Globus pallidus (tissue), 1 donor: ENCODE measurements around the gene CKAP5.
"Not testable (repeated sequence)": the region's sequence is repeated elsewhere in the genome, so short reads cannot be mapped to it uniquely, and the experiment has no call there.

ENCODE experiments used
- DNase-seq: peaks from one replicate; pipeline ENCODE4 v3.0.0-alpha.2; 2015; ENCODE audit warnings: low spot score

The CKAP5 gene

GRCh38 chr11:46726206-46726862 is 119.7 kb downstream of the CKAP5 start:
- no peak for DNase-seq

- no peak for DNase-seq
These were observed 120.5 kb downstream of the CKAP5 start for GRCh38 chr11:46725338-46726205.

- no peak for DNase-seq
These were observed 122.0 kb downstream of the CKAP5 start for GRCh38 chr11:46724088-46724487.

DNA sequence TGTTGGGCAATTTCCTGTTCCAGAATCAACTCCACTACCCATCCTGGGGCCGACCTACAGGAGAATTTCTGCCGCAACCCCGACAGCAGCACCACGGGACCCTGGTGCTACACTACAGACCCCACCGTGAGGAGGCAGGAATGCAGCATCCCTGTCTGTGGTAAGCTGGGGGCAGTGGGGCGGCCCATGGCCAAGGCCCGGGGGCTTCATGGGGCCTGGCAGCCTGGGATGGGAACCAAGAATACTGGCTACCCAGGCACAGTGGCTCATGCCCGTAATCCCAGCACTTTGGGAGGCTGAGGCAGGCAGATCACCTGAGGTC is 122.8 kb downstream of the CKAP5 start:
- DNase-seq: no peak

GRCh38 chr11:46722566-46723358 is 123.3 kb downstream of the CKAP5 start:
- no peak for DNase-seq

DNA sequence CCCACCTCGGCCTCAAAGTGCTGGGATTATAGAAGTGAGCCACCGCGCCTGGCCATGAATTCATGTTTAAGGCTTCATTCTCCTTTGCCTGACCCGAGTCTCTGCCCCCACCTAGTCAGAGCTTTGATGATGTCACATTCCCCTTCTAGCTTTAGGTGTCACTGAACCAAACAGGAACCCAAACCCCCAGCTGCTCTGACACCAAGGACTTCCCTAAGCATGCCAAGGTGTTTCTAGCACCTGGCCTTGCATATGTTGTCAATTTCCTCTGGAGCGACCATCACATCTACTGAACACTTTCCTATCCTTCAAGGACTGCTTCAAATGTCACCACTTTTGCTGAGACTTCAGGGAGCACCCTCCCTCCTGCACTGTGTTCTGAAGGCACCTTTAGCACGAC is 124.8 kb downstream of the CKAP5 start:
- no peak for DNase-seq

GRCh38 chr11:46719543-46720218 is 126.4 kb downstream of the CKAP5 start:
- DNase-seq: no peak

- DNase-seq: no peak
These were observed 127.0 kb downstream of the CKAP5 start, which contains the start of gene F2 for GRCh38 chr11:46719048-46719542. Gene F2 (plus strand): TSS chr11:46719213. CDS start chr11:46719236, 23 bp downstream.

DNA sequence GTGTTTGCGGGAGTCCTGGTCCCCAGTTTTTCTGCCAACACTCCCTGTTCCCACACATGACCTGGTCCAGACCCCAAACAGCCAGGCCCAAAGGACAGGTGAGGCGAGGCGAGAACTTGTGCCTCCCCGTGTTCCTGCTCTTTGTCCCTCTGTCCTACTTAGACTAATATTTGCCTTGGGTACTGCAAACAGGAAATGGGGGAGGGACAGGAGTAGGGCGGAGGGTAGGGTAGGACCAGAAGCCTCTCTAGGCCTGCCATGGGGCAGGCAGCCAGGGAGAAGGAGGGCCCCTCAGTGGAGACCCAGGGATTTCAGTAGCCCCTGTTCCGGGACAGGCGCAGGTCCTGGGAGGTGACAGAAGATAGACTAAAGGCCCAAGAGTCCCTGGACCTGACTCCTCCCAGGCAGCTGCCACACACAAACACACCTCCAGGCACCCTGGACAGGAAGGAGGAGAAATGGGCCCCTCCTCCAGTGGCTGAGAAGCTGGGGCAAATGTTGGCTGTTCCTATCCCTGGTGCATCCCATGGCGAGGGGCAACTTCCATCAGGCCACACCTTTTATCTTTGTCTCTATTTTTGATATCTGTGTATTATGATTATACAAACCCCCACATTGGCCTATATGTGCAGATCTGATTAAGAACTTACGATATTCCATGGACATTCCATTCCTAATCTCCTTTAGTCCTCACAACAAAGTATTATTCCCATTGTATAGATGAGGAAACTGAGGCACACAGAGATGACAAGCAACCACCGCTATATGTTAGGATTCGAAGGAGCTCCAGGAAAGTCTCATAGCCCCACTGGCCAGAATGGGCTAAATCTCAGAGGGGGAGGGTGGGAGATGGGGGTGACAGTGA is 127.7 kb downstream of the CKAP5 start:
- no peak for DNase-seq

DNA sequence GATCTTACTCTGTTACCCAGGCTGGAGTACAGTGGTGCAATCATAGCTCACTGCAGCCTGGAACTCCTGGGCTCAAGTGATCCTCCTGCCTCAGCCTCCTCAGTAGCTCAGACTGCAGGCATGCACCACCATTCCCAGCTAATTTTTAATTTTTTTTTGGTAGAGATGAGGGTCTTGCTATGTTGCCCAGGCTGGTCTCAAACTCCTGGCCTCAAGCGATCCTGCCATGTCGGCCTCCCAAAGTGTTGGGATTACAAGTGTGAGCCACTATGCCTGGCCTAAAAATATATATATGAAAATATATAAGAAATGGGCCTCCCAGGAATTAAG is 128.3 kb downstream of the CKAP5 start:
- not testable (repeated sequence) for DNase-seq

- no peak for DNase-seq
These were observed 133.1 kb downstream of the CKAP5 start for GRCh38 chr11:46712874-46713576.

GRCh38 chr11:46711303-46711702 is 134.8 kb downstream of the CKAP5 start:
- DNase-seq: no peak

GRCh38 chr11:46710821-46711269 is 135.2 kb downstream of the CKAP5 start:
- DNase-seq: no peak

GRCh38 chr11:46709351-46709750 is 136.7 kb downstream of the CKAP5 start:
- DNase-seq: not testable (repeated sequence)

- DNase-seq: no peak
These were observed 139.2 kb downstream of the CKAP5 start for GRCh38 chr11:46706886-46707285.

GRCh38 chr11:46705070-46705688 is 140.9 kb downstream of the CKAP5 start:
- DNase-seq: no peak

DNA sequence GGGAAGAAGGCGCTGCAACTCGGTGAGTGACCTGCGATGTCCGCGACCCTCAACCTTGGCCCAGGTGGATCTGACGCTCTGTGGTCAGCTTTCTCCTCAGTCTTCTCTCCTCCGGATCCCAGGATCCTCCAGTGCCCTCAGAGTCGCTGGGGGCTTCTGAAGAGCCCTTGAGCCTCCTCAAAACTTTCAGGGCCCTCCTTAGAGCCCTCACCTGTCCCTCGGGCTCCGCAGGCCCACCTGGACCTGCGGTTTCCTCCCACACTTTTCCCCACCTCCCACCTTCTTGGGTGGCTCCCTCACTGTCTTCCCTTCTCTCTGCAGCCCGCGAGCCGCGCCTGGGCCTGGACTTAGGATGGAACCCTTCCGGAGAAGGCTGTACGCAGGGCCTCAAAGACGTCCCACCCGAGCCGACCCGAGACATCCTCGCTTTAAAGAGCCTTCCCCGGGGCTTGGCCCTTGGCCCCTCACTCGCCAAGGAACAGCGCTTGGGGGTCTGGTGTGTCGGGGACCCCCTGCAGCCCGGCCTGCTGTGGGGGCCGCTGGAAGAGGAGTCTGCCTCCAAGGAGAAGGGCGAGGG is 144.9 kb downstream of the CKAP5 start:
- no peak for DNase-seq

GRCh38 chr11:46700241-46701077 is 145.6 kb downstream of the CKAP5 start, which contains the start of the genes ARHGAP1 and ZNF408:
Gene ARHGAP1 (minus strand): TSS chr11:46700619. CDS start chr11:46696107, 4,512 bp downstream.
Gene ZNF408 (plus strand): TSS chr11:46701031. CDS start chr11:46701048, 17 bp downstream.
- DNase-seq: peak; percentile 99
